ACHN (cell line): ENCODE results near the gene CRTAC1.
A peak's percentile ranks its signal among the peaks of the same experiment; 100 is the strongest.
"Not testable (repeated sequence)": the region's sequence is repeated elsewhere in the genome, so short reads cannot be mapped to it uniquely, and the experiment has no call there.

ENCODE experiments used
- DNase-seq: peaks from one replicate; pipeline ENCODE4 v3.0.0-alpha.2; 2015
- in situ Hi-C: cut with HindIII; loops from 2 replicates; pipeline ENCODE4 v1.10.0; 2017; ENCODE audit warnings: low sequenced_read_pairs, low pct_ligation_motif_present, low pct_unique_long_range_greater_than_20kb

CRTAC1 gene

DNA sequence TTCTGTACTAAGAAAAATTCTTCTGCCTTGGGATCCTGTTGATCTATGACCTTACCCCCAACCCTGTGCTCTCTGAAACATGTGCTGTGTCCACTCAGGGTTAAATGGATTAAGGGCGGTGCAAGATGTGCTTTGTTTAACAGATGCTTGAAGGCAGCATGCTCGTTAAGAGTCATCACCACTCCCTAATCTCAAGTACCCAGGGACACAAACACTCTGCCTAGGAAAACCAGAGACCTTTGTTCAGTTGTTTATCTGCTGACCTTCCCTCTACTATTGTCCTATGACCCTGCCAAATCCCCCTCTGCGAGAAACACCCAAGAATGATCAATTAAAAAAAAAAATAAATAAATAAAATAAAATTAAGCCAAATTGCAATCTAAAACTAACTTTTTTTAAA, 188.3 kb downstream of the CRTAC1 start:
- DNase-seq, in situ Hi-C loops: not testable (repeated sequence)

DNA sequence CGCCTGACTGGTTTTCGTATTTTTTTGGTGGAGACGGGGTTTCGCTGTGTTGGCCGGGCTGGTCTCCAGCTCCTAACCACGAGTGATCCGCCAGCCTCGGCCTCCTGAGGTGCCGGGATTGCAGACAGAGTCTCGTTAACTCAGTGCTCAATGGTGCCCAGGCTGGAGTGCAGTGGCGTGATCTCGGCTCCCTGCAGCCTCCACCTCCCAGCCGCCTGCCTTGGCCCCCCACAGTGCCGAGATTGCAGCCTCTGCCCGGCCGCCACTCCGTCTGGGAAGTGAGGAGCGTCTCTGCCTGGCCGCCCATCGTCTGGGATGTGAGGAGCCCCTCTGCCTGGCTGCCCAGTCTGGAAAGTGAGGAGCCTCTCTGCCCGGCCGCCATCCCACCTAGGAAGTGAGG, 189.3 kb downstream of the CRTAC1 start:
- DNase-seq, in situ Hi-C loops: not testable (repeated sequence)

GRCh38 chr10:97838091-97838490, 192.3 kb downstream of the CRTAC1 start:
- DNase-seq = no peak
- in situ Hi-C loops = no loop called here

- no peak for DNase-seq
- in situ Hi-C loops = no loop called here
These were observed 194.0 kb downstream of the CRTAC1 start for GRCh38 chr10:97836446-97836845.

DNA sequence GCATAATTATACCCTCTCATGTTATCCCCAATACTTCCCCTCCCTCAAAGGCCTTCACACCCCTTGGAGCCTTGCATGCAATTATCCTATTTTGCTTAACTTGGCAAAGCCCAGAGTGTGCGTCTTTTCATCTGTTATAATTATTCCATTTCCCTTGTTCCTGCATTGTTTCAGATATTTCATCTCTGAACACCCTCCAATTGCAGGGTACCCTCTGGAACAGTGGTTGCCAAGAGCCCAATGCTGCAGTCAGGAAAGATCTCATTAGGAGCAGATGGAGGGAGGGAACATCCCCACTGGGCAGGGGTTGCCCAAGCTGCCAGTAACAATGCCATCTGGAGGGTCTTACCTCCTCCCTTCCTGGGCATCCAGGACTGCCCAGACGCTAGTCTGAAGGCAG, 199.2 kb downstream of the CRTAC1 start:
- in situ Hi-C loops = no loop called here
- DNase-seq = no peak

DNA sequence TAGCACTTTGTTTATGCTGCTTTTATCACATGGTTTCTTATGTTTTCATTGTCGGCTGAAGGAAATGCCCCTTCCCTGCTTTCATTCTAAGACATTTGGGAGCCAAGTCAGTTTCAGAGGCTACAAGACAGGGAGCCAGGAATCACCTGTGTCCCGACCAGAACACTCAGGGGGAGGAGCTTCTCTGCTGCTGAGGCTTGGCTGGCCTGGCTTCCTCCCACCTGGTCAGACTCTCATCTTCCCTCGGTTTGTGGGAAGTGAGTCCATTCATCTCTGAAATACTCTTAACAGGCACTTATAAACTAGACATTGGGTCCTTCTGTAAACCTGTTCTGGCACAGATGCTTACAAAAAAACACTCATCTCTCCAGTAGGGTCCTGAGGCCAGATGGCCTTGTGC, 200.4 kb downstream of the CRTAC1 start:
- in situ Hi-C loops = no loop called here
- no peak for DNase-seq

DNA sequence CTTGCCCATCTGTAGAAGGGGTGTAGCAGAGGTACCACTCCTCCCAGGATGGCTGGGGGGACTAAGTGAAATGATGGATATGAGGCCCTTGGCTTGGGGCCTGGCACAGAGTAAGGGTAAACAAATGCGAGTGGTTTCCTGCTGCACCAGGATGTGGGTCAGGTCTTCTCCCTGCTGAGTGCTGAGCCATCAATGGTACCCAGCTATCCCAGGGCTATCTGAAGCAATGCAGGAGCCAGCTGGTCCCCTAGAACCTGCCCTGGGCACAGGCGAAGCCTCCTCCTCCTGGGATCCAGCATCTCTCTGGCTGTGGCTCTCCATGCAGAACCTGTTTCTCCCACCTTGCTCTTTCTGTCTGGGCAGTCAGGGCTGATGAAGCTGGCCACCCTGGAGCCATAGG, 201.7 kb downstream of the CRTAC1 start:
- no peak for DNase-seq
- in situ Hi-C loops = no loop called here

DNA sequence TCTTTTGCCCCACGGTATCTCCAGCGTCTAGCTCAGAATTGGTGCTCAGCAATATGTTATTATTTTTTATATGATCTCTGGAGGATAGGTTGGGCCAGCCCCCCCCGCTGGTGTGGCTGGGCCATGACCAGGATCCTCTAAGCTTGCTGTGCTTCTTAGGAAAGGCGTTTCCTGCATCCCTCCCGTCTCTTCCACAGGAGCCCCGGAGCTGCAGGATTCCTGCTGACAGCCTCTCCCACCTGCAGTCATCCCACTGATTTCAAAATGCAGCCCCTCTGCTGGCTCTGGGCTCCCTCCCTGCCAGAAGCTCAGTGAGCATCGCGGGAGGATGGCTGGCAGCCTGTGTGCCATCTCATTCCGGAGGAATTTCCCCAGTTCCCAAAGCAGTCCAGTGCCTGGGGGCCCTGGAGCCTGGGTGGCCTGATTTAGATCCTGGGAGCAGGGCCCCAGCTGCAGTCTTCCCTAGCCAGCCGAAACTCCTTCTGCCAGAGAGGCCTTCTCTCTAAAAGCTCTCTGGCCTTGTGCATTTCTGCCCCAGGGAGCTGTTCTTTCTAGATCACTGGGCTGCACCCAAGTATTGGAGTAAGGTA, 202.6 kb downstream of the CRTAC1 start:
- DNase-seq = peak; percentile 38
- in situ Hi-C loops = no loop called here

- in situ Hi-C loops = no loop called here
- no peak for DNase-seq
These were observed 203.5 kb downstream of the CRTAC1 start for GRCh38 chr10:97826892-97827291.

GRCh38 chr10:97825020-97825760, 205.2 kb downstream of the CRTAC1 start:
- no peak for DNase-seq
- in situ Hi-C loops = no loop called here

- no peak for DNase-seq
- in situ Hi-C loops = no loop called here
These were observed 206.7 kb downstream of the CRTAC1 start for GRCh38 chr10:97823734-97824133.

DNA sequence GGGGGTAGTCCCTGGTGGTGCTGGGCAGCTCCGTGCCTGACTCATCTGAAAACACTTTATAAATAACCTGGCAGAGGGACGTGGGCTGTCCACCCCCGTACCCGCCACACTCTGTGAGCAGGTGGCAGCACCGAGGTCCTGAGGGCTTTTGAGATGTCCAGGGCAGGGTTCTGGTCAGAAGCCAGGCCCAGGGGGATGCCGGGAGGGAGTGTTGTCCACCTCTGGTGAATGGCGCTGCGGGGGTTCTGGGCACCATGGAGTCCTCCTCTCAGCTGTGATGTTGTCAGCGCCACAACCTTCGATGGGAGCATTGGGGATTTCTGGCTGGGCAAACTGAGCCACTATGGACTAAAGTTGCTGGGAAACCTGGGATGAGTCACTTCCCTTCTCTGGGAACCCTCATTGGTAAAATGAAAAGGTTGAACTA, 208.1 kb downstream of the CRTAC1 start:
- DNase-seq = peak; percentile 44

DNA sequence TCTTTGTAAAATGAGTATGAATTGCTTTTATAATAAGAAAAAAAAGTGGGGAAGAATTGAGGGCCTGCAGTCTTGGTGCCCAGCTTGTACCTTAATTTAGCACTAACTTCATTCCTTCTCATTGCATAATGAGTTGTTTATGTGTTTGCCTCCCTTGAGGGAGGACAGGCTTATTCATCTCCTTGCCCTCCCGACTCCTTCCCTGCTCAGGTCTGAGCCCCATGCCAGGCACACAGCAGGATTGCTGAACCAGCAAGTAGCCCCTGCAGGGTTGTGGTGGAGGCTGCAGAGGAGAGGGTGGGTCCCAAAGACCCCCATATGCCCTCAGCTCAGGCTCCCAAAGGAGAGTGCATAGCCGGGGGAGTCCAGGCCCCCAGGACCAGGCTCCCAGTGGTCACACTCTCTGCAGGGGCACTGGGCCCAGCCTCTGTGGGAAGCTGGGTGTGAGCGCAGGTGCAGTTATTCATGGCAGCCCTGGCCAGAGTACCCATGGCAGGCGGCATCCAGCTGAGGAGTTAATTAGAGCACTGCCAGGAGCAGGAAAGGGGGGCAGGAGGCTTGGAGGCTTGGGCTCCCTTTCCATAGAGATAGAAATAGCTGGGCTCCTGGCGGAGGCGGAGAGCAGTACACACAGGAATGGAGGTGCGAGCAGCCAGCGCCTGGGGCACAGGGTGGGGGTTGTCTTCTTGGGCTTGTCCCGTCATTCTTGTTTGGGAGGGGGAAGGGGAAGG, 208.9 kb downstream of the CRTAC1 start:
- no peak for DNase-seq

More for the DNA sequence above, 208.1 kb downstream of the CRTAC1 start:
- in situ Hi-C loops = no loop called here

GRCh38 chr10:97820096-97820704, 210.2 kb downstream of the CRTAC1 start:
- in situ Hi-C loops = no loop called here
- DNase-seq = no peak

More for the DNA sequence above, 208.9 kb downstream of the CRTAC1 start:
- in situ Hi-C loops = no loop called here

GRCh38 chr10:97818572-97818971, 211.8 kb downstream of the CRTAC1 start:
- in situ Hi-C loops = no loop called here

DNA sequence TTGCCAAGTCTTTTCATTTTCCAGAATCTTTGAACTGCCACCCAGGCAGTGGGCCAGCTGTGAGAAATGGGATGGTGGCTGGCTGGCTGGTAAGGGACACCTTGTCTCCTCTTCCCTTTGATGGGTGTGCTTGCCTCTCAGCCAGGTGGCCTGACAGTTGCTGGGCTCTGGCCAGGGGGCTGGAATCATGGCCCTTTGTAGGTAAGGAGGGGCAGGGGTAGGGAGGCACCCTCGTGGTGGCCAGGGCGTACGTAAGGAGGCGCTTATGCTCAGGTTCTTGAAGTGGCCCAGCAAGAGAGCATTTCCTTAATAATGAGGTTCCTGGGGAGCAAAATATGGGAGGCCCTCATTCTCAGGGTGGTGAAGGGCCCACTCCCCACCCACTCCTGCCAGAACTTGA, 213.8 kb downstream of the CRTAC1 start:
- DNase-seq = no peak
- in situ Hi-C loops = no loop called here

More at GRCh38 chr10:97818572-97818971, 211.8 kb downstream of the CRTAC1 start:
- DNase-seq = no peak
